Cardiac fibroblast (primary cell): Measurements from ENCODE around the gene TTYH1.
A peak's percentile ranks its signal among the peaks of the same experiment; 100 is the strongest.
"Not testable (repeated sequence)": the region's sequence is repeated elsewhere in the genome, so short reads cannot be mapped to it uniquely, and the experiment has no call there.

Experiments used
- DNase-seq, 2 donors: peaks; one replicate each; pipeline versions ENCODE4 v3.0.0 to v3.0.0-alpha.2; 2010; ENCODE audit warnings: low read depth in 2 of 2
- H3K4me3 ChIP-seq, 2 donors: replicated peaks in 1 of 2; 1 replicate in 1 of 2; 2 replicates in 1 of 2; pipeline ENCODE4 v1.5.1; 2011; ENCODE audit warnings: low read depth in 2 of 2, low read length in 2 of 2, mild to moderate bottlenecking in 2 of 2, moderate library complexity in 1 of 2
- TF ChIP-seq, protein P1 (sequence below): IDR thresholded peaks from one replicate; pipeline ENCODE4 v1.5.1; 2011; ENCODE audit warnings: low read depth, mild to moderate bottlenecking, low read length, inconsistent platforms

The TTYH1 gene

GRCh38 chr19:54376610-54377285, 38.5 kb upstream of the TTYH1 start:
- TF ChIP-seq, protein P1, sequence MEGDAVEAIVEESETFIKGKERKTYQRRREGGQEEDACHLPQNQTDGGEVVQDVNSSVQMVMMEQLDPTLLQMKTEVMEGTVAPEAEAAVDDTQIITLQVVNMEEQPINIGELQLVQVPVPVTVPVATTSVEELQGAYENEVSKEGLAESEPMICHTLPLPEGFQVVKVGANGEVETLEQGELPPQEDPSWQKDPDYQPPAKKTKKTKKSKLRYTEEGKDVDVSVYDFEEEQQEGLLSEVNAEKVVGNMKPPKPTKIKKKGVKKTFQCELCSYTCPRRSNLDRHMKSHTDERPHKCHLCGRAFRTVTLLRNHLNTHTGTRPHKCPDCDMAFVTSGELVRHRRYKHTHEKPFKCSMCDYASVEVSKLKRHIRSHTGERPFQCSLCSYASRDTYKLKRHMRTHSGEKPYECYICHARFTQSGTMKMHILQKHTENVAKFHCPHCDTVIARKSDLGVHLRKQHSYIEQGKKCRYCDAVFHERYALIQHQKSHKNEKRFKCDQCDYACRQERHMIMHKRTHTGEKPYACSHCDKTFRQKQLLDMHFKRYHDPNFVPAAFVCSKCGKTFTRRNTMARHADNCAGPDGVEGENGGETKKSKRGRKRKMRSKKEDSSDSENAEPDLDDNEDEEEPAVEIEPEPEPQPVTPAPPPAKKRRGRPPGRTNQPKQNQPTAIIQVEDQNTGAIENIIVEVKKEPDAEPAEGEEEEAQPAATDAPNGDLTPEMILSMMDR, result no peak
- H3K4me3 ChIP-seq, result no peak overlapping the region
- no peak for DNase-seq

DNA sequence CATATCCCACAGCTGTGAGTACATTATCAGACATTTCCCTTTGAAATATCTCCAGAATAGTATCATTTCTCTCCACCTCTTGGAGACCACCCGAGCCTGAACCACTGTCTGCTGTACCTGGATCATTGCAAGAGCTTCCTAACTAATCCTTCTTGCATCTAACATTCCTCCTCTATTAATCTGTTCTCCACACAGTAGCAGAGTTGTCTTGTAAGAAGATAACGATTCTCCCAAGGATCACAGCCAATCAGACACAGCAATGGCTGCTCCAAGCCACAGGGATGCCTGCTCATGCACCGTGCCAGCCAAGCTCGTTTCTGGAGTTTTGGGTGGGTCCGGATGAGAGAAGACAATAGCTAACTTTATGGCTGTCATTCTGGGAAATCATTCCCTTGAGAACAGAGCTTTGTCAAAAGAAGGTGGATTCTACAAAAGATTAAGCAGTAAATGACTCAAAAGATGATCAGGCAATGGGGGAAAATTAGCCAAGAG, 36.0 kb upstream of the TTYH1 start:
- no peak for DNase-seq
- no peak overlapping the region for H3K4me3 ChIP-seq
- TF ChIP-seq, protein P1, result no peak

DNA sequence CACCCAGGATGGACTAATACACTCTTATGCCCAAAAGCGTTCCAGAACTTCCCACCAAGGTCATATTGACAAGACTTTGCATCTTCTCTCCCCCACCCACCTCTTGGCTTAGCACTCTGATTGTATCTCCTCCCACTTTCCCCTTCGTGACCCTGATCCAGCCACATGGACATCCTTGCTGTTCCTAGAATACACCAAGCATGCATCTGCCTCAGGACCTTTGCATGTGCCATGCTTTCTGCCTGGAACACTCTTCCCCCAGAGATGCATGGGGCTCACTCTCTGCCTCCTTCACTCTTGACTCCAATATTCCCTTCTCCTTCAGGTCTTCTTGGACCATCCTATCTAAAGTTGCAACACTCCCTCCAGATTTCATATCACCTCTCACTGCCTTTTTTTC, 34.4 kb upstream of the TTYH1 start:
- TF ChIP-seq, protein P1, result no peak
- H3K4me3 ChIP-seq, result no peak overlapping the region
- no peak for DNase-seq

DNA sequence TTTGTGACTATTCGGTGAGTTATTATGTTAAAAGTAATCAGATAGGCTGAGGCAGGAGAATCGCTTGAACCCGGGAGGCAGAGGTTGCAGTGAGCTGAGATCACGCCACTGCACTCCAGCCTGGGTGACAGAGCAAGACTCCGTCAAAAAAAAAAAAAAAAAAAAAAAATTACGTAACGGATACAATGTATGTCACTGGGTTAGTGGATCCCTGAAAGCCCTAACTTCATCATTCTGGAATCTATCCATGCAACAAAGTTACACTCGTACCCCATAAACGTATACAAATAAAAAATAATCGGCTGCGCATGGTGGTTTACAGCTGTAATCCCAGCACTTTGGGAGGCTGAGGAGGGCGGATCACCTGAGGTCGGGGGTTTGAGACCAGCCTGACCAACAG, 33.2 kb upstream of the TTYH1 start:
- H3K4me3 ChIP-seq, DNase-seq: not testable (repeated sequence)

- DNase-seq, result no peak
- TF ChIP-seq, protein P1, result no peak
- no peak overlapping the region for H3K4me3 ChIP-seq
Measured at GRCh38 chr19:54383330-54383729, 31.9 kb upstream of the TTYH1 start.

DNA sequence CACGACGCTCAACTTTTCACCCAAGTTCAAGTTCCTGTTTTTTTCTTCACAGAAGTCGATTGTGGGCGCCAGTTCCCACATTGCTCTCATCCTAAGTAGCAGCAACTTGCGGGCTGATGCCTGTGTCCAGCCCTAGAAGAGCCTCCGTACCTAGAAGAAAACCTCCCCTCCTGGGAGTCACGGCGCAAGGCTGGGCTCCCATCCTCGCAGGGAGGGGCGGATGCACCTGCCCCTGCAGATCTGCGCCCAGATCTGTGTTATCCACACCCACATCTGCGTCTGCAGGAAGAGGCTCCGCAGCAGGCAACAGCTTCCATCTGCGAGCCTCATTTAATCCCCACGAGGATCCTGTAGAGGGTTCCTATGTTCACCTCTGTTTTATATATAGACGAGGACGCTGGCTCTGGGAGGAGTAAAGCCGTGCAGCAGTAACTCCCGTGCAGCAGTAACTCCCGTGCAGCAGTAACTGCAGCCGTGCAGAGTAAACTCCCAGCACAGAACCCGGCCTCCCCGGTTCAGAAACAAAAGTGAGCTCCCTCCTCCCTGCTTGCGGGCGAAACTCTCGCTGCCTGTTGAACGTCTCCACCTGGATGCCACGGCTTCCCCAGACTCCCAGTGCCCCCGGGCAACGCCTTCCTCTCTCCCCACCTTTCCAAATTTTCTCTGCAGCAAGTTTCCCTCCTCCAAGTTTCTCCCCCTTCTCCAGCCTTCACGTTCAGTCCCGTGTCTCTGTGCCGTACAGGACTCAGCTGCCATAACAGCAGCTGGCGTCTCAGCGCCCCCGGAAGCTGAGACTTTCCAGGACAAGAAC, 27.1 kb upstream of the TTYH1 start:
- DNase-seq, result no peak
- TF ChIP-seq, protein P1, result no peak
- peak overlapping the region in 1 of 2 donors; percentile 15 for H3K4me3 ChIP-seq

DNA sequence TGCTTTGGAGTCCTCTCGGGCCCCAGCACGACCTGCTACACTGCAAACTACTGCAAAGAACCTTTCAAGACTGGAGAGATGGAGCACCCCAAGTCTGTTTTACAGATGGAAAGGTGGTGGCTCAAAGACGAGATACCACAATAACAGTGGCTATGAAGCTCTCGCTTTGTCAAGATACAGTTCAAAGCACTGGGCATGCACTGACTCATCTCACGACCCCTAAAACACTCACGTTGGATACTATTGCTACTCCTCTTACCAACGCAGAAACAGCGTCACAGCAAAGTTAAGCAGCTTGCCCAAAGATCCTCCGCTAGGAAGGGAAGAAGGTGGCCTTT, 26.5 kb upstream of the TTYH1 start:
- no peak for DNase-seq
- no peak overlapping the region for H3K4me3 ChIP-seq

More for the DNA sequence above, 26.5 kb upstream of the TTYH1 start:
- TF ChIP-seq, protein P1, result no peak
